AG04449 (cell line): ENCODE results near the gene PHTF1.
"Not testable (repeated sequence)": the region's sequence is repeated elsewhere in the genome, so short reads cannot be mapped to it uniquely, and the experiment has no call there.

Experiments used
- CTCF ChIA-PET: fragments of 350-600 bp; formaldehyde crosslinking; extraction: SDS; loops from one replicate; lab custom pipeline; 2021; ENCODE audit warnings: antibody characterized with exemption; lab: Yijun Ruan, JAX
- POLR2A ChIA-PET: fragments of 400-600, 350-600 bp; formaldehyde crosslinking; extraction: SDS; loops from one replicate; lab custom pipeline; 2020; ENCODE audit warnings: antibody characterized with exemption, inconsistent platforms; lab: Yijun Ruan, JAX
- DNase-seq: peaks from one replicate; pipeline ENCODE4 v3.0.0-alpha.2; 2010; ENCODE audit warnings: low read depth, low spot score
- H3K4me3 ChIP-seq: 2 replicates; pipeline ENCODE4 v1.5.1; 2011; ENCODE audit warnings: low read depth, mild to moderate bottlenecking, control low read depth, low read length
- CTCF ChIP-seq: IDR thresholded peaks from one replicate; pipeline ENCODE4 v1.5.1; 2011; ENCODE audit warnings: mild to moderate bottlenecking, moderate library complexity, low read length, control low read depth, inconsistent platforms; ENCODE audit not compliant: insufficient read depth; ENCODE audit errors: missing control alignments

The PHTF1 gene

GRCh38 chr1:113756461-113756860 is 2.8 kb downstream of the PHTF1 start:
- DNase-seq = no peak
- H3K4me3 ChIP-seq = no peak overlapping the region
- CTCF ChIA-PET = interaction anchor here (1.5 kb wide), 2 partner anchors 79 to 616 kb away, joined by 3 to 4 read pairs; no protein-coding TSS in a partner anchor
- POLR2A ChIA-PET = no interaction called here
- no peak for TF ChIP-seq CTCF

- CTCF ChIA-PET, POLR2A ChIA-PET: not testable (repeated sequence)
Observed at GRCh38 chr1:113753333-113753732, 6.0 kb downstream of the PHTF1 start.

GRCh38 chr1:113751516-113751915 is 7.8 kb downstream of the PHTF1 start:
- no peak for TF ChIP-seq CTCF
- ChIA-PET CTCF (no interaction called here), POLR2A (no interaction called here)
- no peak for DNase-seq
- no peak overlapping the region for H3K4me3 ChIP-seq

More at GRCh38 chr1:113753333-113753732, 6.0 kb downstream of the PHTF1 start:
- not testable (repeated sequence) for DNase-seq, H3K4me3 ChIP-seq

GRCh38 chr1:113751114-113751513 is 8.2 kb downstream of the PHTF1 start:
- no peak for TF ChIP-seq CTCF
- ChIA-PET POLR2A (no interaction called here), CTCF (no interaction called here)

GRCh38 chr1:113749402-113749801 is 9.9 kb downstream of the PHTF1 start:
- H3K4me3 ChIP-seq = no peak overlapping the region
- POLR2A ChIA-PET = no interaction called here
- DNase-seq = no peak
- no peak for TF ChIP-seq CTCF
- CTCF ChIA-PET = interaction anchor here (2.0 kb wide), 1 partner anchor 9 kb away, joined by 7 read pairs; the partner anchor contains the start of gene PHTF1

More at GRCh38 chr1:113751114-113751513, 8.2 kb downstream of the PHTF1 start:
- no peak overlapping the region for H3K4me3 ChIP-seq
- DNase-seq = no peak

GRCh38 chr1:113747376-113747775 is 11.9 kb downstream of the PHTF1 start:
- POLR2A ChIA-PET = interaction anchor here (0.9 kb wide), 1 partner anchor 12 kb away, joined by 3 read pairs; the partner anchor contains the start of gene PHTF1

More at GRCh38 chr1:113747376-113747775, 11.9 kb downstream of the PHTF1 start:
- TF ChIP-seq CTCF = no peak
- DNase-seq = no peak
- CTCF ChIA-PET = interaction anchor here (2.0 kb wide), 1 partner anchor 11 kb away, joined by 7 read pairs; the partner anchor contains the start of gene PHTF1
- no peak overlapping the region for H3K4me3 ChIP-seq
